ENCODE results near the gene CSNK1D.
"Not testable (repeated sequence)": the region's sequence is repeated elsewhere in the genome, so short reads cannot be mapped to it uniquely, and the experiment has no call there.

DNA sequence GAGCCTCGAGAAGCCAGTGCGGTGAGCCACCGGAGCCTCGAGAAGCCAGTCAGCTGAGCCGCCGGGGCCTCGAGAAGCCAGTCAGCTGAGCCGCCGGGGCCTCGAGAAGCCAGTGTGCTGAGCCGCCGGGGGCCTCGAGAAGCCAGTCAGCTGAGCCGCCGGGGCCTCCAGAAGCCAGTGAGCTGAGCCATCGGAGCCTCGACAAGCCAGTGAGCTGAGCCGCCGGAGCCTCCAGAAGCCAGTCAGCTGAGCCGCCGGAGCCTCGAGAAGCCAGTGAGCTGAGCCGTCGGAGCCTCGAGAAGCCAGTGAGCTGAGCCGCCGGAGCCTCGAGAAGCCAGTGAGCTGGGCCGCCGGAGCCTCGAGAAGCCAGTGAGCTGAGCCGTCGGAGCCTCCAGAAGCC lies 18.8 kb downstream of the CSNK1D start:
- TF ChIP-seq POLR2A (IDR thresholded peaks at IDR 0.05), result not testable (repeated sequence)
- TF ChIP-seq, protein P1, sequence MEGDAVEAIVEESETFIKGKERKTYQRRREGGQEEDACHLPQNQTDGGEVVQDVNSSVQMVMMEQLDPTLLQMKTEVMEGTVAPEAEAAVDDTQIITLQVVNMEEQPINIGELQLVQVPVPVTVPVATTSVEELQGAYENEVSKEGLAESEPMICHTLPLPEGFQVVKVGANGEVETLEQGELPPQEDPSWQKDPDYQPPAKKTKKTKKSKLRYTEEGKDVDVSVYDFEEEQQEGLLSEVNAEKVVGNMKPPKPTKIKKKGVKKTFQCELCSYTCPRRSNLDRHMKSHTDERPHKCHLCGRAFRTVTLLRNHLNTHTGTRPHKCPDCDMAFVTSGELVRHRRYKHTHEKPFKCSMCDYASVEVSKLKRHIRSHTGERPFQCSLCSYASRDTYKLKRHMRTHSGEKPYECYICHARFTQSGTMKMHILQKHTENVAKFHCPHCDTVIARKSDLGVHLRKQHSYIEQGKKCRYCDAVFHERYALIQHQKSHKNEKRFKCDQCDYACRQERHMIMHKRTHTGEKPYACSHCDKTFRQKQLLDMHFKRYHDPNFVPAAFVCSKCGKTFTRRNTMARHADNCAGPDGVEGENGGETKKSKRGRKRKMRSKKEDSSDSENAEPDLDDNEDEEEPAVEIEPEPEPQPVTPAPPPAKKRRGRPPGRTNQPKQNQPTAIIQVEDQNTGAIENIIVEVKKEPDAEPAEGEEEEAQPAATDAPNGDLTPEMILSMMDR (IDR thresholded peaks at IDR 0.05), result not testable (repeated sequence)
